ENCODE data around the gene B4GALNT1. TPM values are rescaled to one million over a fixed set of nuclear protein-coding genes. Genes with fewer than 3 reads are reported as not detected.
"Not testable (repeated sequence)": the region's sequence is repeated elsewhere in the genome, so short reads cannot be mapped to it uniquely, and the experiment has no call there.

The B4GALNT1 gene
- under 1 TPM; 0.18 to 0.56 (median 0.23) TPM for total RNA-seq

DNA sequence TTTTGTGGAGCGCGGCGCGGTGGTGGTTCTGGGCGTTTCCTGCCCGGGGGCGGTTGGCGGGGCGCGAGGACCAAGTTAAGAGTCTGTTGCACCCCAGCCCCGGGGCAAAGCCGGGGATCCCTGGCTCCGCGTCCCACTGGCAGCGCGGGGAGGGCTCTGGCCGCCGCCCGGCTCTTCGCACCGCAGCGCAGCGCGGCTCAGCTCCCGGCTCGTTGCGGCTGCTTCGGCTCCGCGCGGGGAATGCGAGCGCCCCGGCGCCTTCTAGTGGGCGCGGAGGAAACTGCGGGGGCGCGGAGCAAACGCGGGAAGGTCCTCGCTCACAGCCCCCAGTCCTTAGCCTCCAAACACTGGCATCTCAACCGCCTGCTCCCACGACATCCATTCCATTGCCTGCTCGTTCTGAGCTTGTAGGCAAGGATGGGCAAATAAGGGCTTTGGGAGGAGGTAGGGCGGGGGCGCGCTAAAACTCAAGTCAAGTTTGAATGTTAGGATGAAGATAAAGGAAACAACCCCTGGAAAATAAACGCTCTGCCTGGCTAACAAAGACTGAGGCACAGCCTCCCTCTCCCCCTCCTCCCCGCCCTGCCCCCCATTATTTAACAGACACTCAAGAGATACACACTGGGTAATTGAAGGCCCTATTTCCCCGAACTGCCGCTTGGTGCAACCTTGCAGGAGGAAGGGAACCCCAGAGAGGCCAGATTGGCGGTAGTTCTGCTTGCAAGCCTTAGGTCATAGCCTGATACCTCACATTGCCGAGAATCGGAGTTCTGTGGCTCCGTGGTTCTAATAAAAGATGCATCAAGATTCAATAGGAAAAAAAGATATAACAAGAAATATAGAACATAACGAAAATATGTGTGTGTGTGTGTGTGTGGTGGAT is at the start of gene B4GALNT1:
TSS of gene B4GALNT1 (minus strand) at position 244 of the 883 bp plus-strand sequence. CDS start 1,069 bp downstream, outside the sequence.
- Histone ChIP-seq H3K4me1 (peaks cover 17 to 22% (median 19%) of the 10 kb centered on the region in 3 donors), H3K9me3 (no peaks in the 10 kb centered on the region), H3K36me3 (no peaks in the 10 kb centered on the region), H3K27me3 (peaks cover 7 to 85% (median 14%) of the 10 kb centered on the region in 4 donors), H3K27ac (peak within 1 kb of the TSS in 3 of 4 donors; percentile 14 to 28 (median 27)), H3K4me3 (peak within 1 kb of the TSS; percentile 31 to 70 (median 52))
- DNase-seq, result no peak
- peak; percentile 66 to 89 (median 83) for TF ChIP-seq CTCF (IDR thresholded peaks at IDR 0.05)
- TF ChIP-seq POLR2A (IDR thresholded peaks at IDR 0.05), result no peak
- 2 to 6% methylated on average over 7 to 13 of the region's 58 CpGs for WGBS, 2 donors
- intact Hi-C loops (cut with DNase I), result no loop called here

- Histone ChIP-seq H3K9me3 (no peaks in the 10 kb centered on the region), H3K36me3 (no peaks in the 10 kb centered on the region), H3K4me1 (no peaks in the 10 kb centered on the region), H3K4me3 (no peak overlapping the region), H3K27me3 (peaks cover 0 to 18% (median 0%) of the 10 kb centered on the region in 4 donors), H3K27ac (no peak overlapping the region)
- intact Hi-C loops (cut with DNase I), result no loop called here
- DNase-seq, result no peak
- TF ChIP-seq CTCF (IDR thresholded peaks at IDR 0.05), result no peak
- TF ChIP-seq POLR2A (IDR thresholded peaks at IDR 0.05), result no peak
Observed at GRCh38 chr12:57679697-57680096, 46.7 kb upstream of the B4GALNT1 start.

DNA sequence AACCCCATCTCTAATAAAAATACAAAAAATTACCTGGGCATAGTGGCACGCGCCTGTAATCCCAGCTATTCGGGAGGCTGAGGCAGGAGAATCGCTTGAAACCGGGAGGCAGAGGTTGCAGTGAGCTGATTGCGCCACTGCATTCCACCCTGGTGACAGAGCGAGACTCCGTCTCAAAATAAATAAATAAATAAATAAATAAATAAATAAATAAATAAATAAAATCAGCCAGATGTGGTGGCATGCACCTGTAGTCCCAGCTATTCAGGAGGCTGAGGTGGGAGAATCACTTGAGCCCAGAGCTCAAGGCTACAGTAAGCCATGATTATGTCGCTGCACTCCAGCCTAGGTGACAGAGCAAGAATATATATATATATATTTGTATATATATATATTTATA is 44.9 kb upstream of the B4GALNT1 start:
- H3K27ac ChIP-seq; DNase-seq; H3K36me3 ChIP-seq; H3K4me1 ChIP-seq; H3K4me3 ChIP-seq; H3K9me3 ChIP-seq; H3K27me3 ChIP-seq; intact Hi-C loops (cut with DNase I): not testable (repeated sequence)
- WGBS, 2 donors, result 92 to 96% methylated on average over 9 of the region's 9 CpGs

GRCh38 chr12:57674691-57675090 is 41.7 kb upstream of the B4GALNT1 start:
- 86 to 94% methylated on average over 6 to 10 of the region's 29 CpGs for WGBS, 2 donors

GRCh38 chr12:57672801-57673200 is 39.8 kb upstream of the B4GALNT1 start:
- TF ChIP-seq POLR2A (IDR thresholded peaks at IDR 0.05) (no peak), CTCF (IDR thresholded peaks at IDR 0.05) (no peak)
- no peak for DNase-seq
- no peaks in the 10 kb centered on the region for H3K36me3 ChIP-seq
- H3K9me3 ChIP-seq, result no peaks in the 10 kb centered on the region
- H3K4me1 ChIP-seq, result no peaks in the 10 kb centered on the region
- WGBS, 2 donors, result 75 to 82% methylated on average over 6 of the region's 6 CpGs
- H3K27me3 ChIP-seq, result peaks cover 0 to 21% (median 0%) of the 10 kb centered on the region in 4 donors
- intact Hi-C loops (cut with DNase I), result no loop called here
- H3K27ac ChIP-seq, result no peak overlapping the region
- no peak overlapping the region for H3K4me3 ChIP-seq

More at GRCh38 chr12:57674691-57675090, 41.7 kb upstream of the B4GALNT1 start:
- no peak for DNase-seq
- H3K4me3 ChIP-seq, result no peak overlapping the region
- peaks cover 0 to 16% (median 0%) of the 10 kb centered on the region in 4 donors for H3K27me3 ChIP-seq
- H3K27ac ChIP-seq, result no peak overlapping the region
- no peaks in the 10 kb centered on the region for H3K4me1 ChIP-seq
- intact Hi-C loops (cut with DNase I), result no loop called here
- H3K36me3 ChIP-seq, result no peaks in the 10 kb centered on the region
- no peaks in the 10 kb centered on the region for H3K9me3 ChIP-seq
- TF ChIP-seq POLR2A (IDR thresholded peaks at IDR 0.05) (no peak), CTCF (IDR thresholded peaks at IDR 0.05) (no peak)

- 84 to 87% methylated on average over 3 of the region's 3 CpGs for WGBS, 2 donors
- not testable (repeated sequence) for H3K4me1 ChIP-seq, H3K4me3 ChIP-seq
Observed at GRCh38 chr12:57671811-57672210, 38.8 kb upstream of the B4GALNT1 start.

DNA sequence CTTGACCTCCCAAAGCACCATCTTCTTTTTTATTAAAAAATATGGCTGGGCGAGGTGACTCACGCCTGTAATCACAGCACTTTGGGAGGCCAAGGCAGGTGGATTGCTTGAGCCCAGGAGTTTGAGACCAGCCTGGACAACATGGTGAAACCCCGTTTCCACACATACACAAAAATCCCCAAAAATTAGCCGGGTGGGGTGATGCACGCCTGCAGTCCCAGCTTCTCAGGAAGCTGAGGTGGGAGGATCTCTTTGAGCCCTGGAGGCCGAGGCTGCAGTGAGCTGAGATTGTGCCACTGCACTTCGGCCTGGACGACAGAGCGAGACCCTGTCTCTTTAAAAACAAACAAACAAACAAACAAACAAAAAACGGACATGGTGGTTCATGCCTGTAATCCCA is 36.7 kb upstream of the B4GALNT1 start:
- intact Hi-C loops (cut with DNase I); H3K4me1 ChIP-seq; DNase-seq; H3K36me3 ChIP-seq; H3K27ac ChIP-seq; H3K9me3 ChIP-seq; H3K4me3 ChIP-seq: not testable (repeated sequence)
- WGBS, 2 donors, result 80 to 85% methylated on average over 8 to 10 of the region's 10 CpGs
- peaks cover 0 to 17% (median 0%) of the 10 kb centered on the region in 4 donors for H3K27me3 ChIP-seq

More at GRCh38 chr12:57671811-57672210, 38.8 kb upstream of the B4GALNT1 start:
- intact Hi-C loops (cut with DNase I); DNase-seq; H3K27ac ChIP-seq; H3K9me3 ChIP-seq; H3K36me3 ChIP-seq: not testable (repeated sequence)
- peaks cover 0 to 21% (median 0%) of the 10 kb centered on the region in 4 donors for H3K27me3 ChIP-seq

All from esophagus squamous epithelium (tissue), 5 donors.